Stomach (tissue), 9 donors: ENCODE data around the gene CSNK2A2. TPM values are rescaled to one million over a fixed set of nuclear protein-coding genes. Genes with fewer than 3 reads are reported as not detected.

Source experiments
- DNase-seq, 2 donors: peaks; one replicate each; pipeline versions ENCODE4 v3.0.0 to v3.0.0-alpha.2; 2013 to 2019
- H3K27ac ChIP-seq, 5 donors: fragments of 200-600 bp in 4 of 5; sonication (generic) in 4 of 5; one replicate each; pipeline ENCODE4 v1.5.1; 2013 to 2019; ENCODE audit warnings: mild to moderate bottlenecking in 1 of 5, moderate library complexity in 1 of 5
- H3K27me3 ChIP-seq, 3 donors: fragments of 200-600 bp; sonication (generic); one replicate each; pipeline ENCODE4 v1.5.1; 2017 to 2019; ENCODE audit warnings: mixed run types in 1 of 3
- H3K36me3 ChIP-seq, 4 donors: fragments of 200-600 bp; sonication (generic); 1 replicate in 3 of 4; 2 replicates in 1 of 4; pipeline ENCODE4 v1.5.1; 2016 to 2019
- H3K4me1 ChIP-seq, 4 donors: fragments of 200-600 bp; sonication (generic); one replicate each; pipeline ENCODE4 v1.5.1; 2016 to 2019
- H3K4me3 ChIP-seq, 4 donors: fragments of 200-600 bp; sonication (generic) in 3 of 4; one replicate each; pipeline ENCODE4 v1.5.1; 2016 to 2019; ENCODE audit warnings: mild to moderate bottlenecking in 1 of 4
- H3K9me3 ChIP-seq, 4 donors: fragments of 200-600 bp; sonication (generic); one replicate each; pipeline ENCODE4 v1.5.1; 2016 to 2019
- CTCF ChIP-seq, 7 experiments: fragments of 450-650 bp in 4 of 7; fragments of 200-600 bp in 3 of 7; sonication (generic) in 3 of 7; IDR thresholded peaks; one replicate each; pipeline ENCODE4 v1.5.1; 2016 to 2019; ENCODE audit warnings: antibody characterized with exemption in 7 of 7, control low read depth in 2 of 7, mild to moderate bottlenecking in 1 of 7
- EP300 ChIP-seq: sonication (generic); formaldehyde crosslinking; IDR thresholded peaks from one replicate; pipeline ENCODE4 v1.6.1; 2017; ENCODE audit warnings: antibody characterized with exemption
- POLR2A ChIP-seq, 4 donors: fragments of 450-650 bp; IDR thresholded peaks; one replicate each; pipeline ENCODE4 v1.6.1; 2016; ENCODE audit warnings: antibody characterized with exemption in 4 of 4, control low read depth in 2 of 4, mild to moderate bottlenecking in 1 of 4, moderate library complexity in 1 of 4
- POLR2AphosphoS5 ChIP-seq, 3 donors: sonication (generic); formaldehyde crosslinking; IDR thresholded peaks; one replicate each; pipeline ENCODE4 v1.6.1; 2016; ENCODE audit warnings: antibody characterized with exemption in 3 of 3
- WGBS, 5 donors: extraction: QIAGEN DNeasy Blood & Tissue Kit in 3 of 5; methylation state at CpG; one replicate each; pipeline versions ENCODE4 v1.1.5 to v1.1.7; 2013 to 2018; 5-methylcytosine and 5-hydroxymethylcytosine counted together
- intact Hi-C: fragments of 100-400 bp; cut with DNase I; formaldehyde crosslinking; loops from one replicate; pipeline ENCODE4 v1.15.1; 2023; ENCODE audit warnings: low total_unique reads
- polyA plus RNA-seq, 3 donors: library from polyadenylated mRNA; stranded (reverse); fragments of 200-250 nt; gene quantifications; one replicate each; pipeline ENCODE4 v1.2.3, GENCODE V29; 2013
- total RNA-seq, 5 donors: library from RNA; depleted of rRNA; stranded (reverse); fragments of >200 nt; gene quantifications; one replicate each; pipeline versions ENCODE4 v1.1.0 to v1.2.3, GENCODE V29; 2014 to 2016
- donor health status: healthy with polysubstance abuse.
- donor health status: Bipolar disorder and iron deficiency.
- donor health status: healthy.

CSNK2A2 gene
- total and polyA plus RNA-seq, 8 donors, result 13.4 to 83.0 (median 38.9) TPM

- intact Hi-C loops, result no loop called here
- no peaks in the 10 kb centered on the region for H3K27me3 ChIP-seq
- no peak for DNase-seq
- peaks cover 8 to 91% (median 76%) of the 10 kb centered on the region in 4 donors for H3K36me3 ChIP-seq
- no peaks in the 10 kb centered on the region for H3K9me3 ChIP-seq
- no peak overlapping the region for H3K4me3 ChIP-seq
- no peaks in the 10 kb centered on the region for H3K4me1 ChIP-seq
- TF ChIP-seq EP300 (no peak), POLR2AphosphoS5 (IDR thresholded peaks at IDR 0.05) (no peak), POLR2A (IDR thresholded peaks at IDR 0.05) (no peak), CTCF (IDR thresholded peaks at IDR 0.05) (no peak)
- H3K27ac ChIP-seq, result no peak overlapping the region
- WGBS, 5 donors, result 68 to 82% (median 80%) methylated on average over 1 of the region's 1 CpG
Measured at GRCh38 chr16:58177353-58177710, 20.6 kb downstream of the CSNK2A2 start.

DNA sequence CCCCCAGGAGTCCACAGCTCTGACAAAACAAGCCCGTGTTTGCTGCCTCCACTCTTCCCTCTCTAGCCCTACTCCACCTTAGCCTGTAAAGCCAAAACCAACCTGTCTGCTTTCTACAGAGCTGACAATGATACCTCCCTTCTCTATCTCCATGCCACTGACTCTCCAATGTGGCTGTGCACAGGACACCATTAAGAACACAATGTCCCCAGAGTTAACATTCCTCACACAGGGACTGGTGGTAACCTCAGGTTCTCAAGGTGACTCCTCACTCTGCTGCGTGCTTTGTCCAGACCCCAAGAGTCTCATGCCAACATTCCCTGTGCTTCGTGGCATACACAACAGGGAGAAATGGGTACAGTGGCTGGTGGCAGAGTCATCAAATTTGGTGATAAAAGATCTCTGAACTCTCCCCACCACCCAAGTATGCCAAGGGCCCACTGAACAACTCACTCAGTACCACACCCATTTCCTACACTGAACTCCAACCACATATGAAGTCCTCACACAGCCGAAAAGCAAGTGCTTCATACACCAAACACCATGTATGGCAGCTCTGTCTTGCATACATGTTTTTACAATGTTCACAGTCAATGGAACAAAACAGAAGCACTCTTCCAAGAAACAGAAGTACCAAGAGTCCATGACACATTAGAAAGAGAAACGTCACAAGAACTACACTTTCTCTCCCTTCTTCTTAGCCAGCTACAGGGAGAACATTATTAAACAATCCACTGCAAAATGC, 21.1 kb downstream of the CSNK2A2 start:
- Histone ChIP-seq H3K4me3 (no peak overlapping the region), H3K27me3 (no peaks in the 10 kb centered on the region), H3K27ac (no peak overlapping the region), H3K9me3 (no peaks in the 10 kb centered on the region), H3K4me1 (no peaks in the 10 kb centered on the region), H3K36me3 (peaks cover 8 to 91% (median 76%) of the 10 kb centered on the region in 4 donors)
- intact Hi-C loops, result no loop called here
- no peak for DNase-seq
- TF ChIP-seq POLR2A (IDR thresholded peaks at IDR 0.05) (no peak), POLR2AphosphoS5 (IDR thresholded peaks at IDR 0.05) (no peak), CTCF (IDR thresholded peaks at IDR 0.05) (no peak), EP300 (no peak)
- WGBS, 5 donors, result 84 to 93% (median 90%) methylated on average over 5 of the region's 5 CpGs

GRCh38 chr16:58170223-58170622, 27.7 kb downstream of the CSNK2A2 start:
- Histone ChIP-seq H3K4me3 (no peak overlapping the region), H3K27me3 (no peaks in the 10 kb centered on the region), H3K9me3 (no peaks in the 10 kb centered on the region), H3K27ac (no peak overlapping the region), H3K36me3 (peaks cover 40 to 100% (median 97%) of the 10 kb centered on the region in 4 donors), H3K4me1 (no peaks in the 10 kb centered on the region)
- TF ChIP-seq POLR2A (IDR thresholded peaks at IDR 0.05) (no peak), EP300 (no peak), CTCF (IDR thresholded peaks at IDR 0.05) (no peak), POLR2AphosphoS5 (IDR thresholded peaks at IDR 0.05) (no peak)
- 96 to 100% (median 99%) methylated on average over 2 of the region's 2 CpGs for WGBS, 5 donors
- intact Hi-C loops, result no loop called here
- no peak for DNase-seq

- no peak overlapping the region for H3K27ac ChIP-seq
- 78 to 95% (median 91%) methylated on average over 3 of the region's 3 CpGs for WGBS, 5 donors
- no peaks in the 10 kb centered on the region for H3K4me1 ChIP-seq
- H3K27me3 ChIP-seq, result no peaks in the 10 kb centered on the region
- H3K4me3 ChIP-seq, result no peak overlapping the region
- intact Hi-C loops, result no loop called here
- peaks cover 35 to 87% (median 84%) of the 10 kb centered on the region in 4 donors for H3K36me3 ChIP-seq
- DNase-seq, result no peak
- H3K9me3 ChIP-seq, result no peaks in the 10 kb centered on the region
- no peak for TF ChIP-seq POLR2A (IDR thresholded peaks at IDR 0.05)
- TF ChIP-seq POLR2AphosphoS5 (IDR thresholded peaks at IDR 0.05), result no peak
- no peak for TF ChIP-seq CTCF (IDR thresholded peaks at IDR 0.05)
- TF ChIP-seq EP300, result no peak
Measured at GRCh38 chr16:58160855-58161254, 37.1 kb downstream of the CSNK2A2 start.
